GM12872 (cell line): ENCODE data around the gene LTC4S.
A peak's percentile ranks its signal among the peaks of the same experiment; 100 is the strongest.

ENCODE experiments used
- TF ChIP-seq, protein P1 (sequence below): IDR thresholded peaks from 3 replicates; pipeline ENCODE4 v1.5.1; 2011; ENCODE audit warnings: low read depth, mild to moderate bottlenecking, low read length, moderate library complexity; ENCODE audit not compliant: insufficient read depth

Gene LTC4S

DNA sequence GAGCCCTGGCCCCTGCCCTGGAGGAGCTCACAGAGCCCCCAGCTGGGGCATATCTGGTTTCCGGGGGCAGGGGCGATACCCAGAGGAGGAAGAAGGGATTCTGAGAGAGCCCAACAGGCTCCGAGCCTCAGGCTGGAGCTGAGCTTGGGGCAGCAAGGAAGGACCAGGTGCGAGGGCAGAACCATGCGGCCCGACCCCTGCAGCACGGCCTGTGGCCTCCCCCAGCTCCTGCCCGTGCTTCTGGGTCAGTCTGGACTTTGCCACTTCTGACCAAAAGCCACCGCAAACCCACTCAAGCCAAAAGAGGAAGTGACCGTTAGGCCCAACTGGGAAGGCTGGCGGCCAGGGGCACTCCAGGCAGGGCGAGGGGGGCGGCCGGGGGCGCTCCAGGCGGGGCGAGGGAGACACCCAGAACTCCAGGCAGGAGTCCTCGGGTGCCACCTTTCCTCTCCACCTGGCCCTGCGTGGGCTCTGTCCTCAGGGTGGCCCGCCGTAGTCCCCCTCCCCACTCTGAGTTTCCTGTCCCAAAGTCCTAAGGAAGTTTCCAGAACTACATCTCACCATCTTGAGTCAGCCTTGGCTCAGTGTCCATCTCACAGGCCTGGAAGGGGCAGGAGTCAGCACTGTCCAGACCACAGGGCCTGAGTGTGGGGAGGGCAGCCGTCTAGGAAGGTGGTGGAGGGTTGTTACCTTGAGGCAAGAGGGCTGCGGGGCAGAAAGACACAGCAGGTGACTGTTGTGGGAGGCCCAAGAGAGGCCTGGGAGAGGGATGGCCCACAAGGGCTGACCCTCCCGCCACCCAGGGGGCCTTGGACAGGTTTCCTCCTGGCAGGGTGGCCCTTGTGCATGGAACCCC, 946 bp upstream of the LTC4S start:
- TF ChIP-seq, protein P1, sequence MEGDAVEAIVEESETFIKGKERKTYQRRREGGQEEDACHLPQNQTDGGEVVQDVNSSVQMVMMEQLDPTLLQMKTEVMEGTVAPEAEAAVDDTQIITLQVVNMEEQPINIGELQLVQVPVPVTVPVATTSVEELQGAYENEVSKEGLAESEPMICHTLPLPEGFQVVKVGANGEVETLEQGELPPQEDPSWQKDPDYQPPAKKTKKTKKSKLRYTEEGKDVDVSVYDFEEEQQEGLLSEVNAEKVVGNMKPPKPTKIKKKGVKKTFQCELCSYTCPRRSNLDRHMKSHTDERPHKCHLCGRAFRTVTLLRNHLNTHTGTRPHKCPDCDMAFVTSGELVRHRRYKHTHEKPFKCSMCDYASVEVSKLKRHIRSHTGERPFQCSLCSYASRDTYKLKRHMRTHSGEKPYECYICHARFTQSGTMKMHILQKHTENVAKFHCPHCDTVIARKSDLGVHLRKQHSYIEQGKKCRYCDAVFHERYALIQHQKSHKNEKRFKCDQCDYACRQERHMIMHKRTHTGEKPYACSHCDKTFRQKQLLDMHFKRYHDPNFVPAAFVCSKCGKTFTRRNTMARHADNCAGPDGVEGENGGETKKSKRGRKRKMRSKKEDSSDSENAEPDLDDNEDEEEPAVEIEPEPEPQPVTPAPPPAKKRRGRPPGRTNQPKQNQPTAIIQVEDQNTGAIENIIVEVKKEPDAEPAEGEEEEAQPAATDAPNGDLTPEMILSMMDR = no peak

DNA sequence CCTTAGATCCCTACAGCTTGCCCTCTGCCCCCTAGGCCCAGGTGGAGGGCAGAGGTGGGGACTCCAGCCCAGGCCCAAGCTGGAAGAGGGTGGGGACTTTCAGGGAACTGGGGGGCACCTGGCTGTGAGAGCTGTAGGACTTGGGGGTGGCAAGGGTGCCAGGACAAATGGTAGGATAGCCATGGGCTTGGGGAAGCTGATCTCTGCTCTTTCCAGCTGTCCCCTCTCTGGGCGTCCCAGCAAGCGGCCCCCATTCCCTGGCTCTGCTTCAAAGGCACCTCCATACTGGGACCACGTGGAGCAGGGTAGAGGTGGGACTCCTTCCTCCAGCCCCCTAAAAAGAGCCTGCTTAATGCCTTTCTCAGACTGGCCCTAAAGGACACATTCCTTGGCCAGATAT, 385 bp downstream of the LTC4S start:
- TF ChIP-seq, protein P1 = no peak

DNA sequence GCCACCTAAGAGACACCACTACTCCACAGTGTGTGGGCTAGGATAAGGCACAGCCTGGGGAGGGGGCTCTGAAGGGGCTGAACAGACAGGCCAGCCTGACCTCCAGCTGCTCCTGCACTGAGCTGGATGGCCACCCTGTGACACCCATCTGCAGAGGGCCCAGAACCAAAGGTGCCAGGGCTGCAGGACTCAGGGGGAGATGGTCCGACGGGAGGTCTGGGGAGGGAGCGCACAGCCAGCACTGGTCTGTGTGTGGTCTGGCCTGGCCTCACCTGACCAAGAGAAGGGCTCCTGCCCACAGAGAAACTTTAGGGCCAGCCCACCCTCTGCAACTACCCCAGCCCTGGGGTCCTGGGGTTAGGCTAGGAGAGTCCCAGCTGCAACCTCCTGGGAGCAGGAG, 789 bp downstream of the LTC4S start:
- TF ChIP-seq, protein P1 = no peak

DNA sequence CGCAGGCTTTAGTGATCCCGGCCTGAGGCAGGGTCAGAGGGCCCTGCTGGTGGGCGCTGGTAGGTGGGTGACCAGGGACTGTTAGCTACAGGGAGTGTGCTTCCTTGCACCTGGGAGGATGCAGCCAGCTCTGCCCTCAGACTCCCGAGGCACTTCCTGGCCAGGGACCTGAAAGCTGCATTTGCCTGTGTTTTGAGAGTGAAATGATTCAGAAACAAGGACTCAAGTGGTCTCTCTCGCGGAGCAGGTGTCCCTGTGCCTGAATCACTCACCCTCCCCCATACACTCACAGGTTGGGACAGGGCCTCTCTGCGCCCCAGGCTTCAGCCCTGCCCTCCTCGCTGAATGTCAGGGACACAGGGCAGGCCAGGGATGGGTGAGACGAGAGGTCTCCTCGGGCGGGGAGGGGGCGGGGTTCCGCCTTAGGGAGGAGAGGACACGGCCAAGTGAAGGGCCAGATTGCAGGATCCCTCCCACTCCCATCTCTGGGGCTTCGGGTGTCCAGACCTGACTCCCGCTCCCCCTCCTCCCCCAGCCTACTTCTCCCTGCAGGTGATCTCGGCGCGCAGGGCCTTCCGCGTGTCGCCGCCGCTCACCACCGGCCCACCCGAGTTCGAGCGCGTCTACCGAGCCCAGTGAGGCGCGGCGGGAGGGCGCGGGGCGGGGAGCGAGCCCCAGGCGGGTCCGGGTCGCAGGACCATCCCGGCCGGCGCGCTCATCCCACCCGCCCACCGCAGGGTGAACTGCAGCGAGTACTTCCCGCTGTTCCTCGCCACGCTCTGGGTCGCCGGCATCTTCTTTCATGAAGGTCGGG, 1.5 kb downstream of the LTC4S start:
- TF ChIP-seq, protein P1 = no peak

DNA sequence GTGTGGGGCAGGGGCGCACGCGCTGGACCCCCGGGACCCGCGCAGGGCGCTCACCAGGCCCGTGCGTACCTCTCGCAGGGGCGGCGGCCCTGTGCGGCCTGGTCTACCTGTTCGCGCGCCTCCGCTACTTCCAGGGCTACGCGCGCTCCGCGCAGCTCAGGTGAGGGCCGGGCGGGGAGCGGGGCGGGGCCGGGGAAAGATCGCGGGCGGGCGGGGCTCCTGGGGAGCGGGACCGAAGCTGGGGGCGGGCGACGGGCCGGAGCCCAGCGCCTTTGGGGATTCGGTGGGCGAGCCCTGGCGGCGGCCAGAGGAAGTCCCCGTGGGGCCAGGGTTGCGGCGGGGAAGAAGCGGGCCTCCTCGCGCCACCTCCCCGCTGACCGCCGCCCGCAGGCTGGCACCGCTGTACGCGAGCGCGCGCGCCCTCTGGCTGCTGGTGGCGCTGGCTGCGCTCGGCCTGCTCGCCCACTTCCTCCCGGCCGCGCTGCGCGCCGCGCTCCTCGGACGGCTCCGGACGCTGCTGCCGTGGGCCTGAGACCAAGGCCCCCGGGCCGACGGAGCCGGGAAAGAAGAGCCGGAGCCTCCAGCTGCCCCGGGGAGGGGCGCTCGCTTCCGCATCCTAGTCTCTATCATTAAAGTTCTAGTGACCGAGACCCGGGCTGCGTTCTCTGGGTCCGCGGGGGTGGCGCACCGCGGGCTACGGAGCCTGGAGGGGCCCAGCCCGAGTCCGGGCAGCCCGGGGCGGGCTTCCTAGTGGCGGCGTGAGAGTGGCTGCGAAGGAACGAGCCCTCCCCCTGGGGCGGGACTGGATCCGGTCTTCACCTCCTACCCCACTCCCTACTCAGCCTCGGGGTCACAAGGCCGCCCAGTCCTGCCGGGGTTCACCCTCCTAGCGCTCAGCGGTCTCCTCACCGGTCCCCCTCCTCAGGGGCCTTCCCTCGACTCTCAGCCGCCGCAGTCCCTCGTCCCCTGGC, 2.4 kb downstream of the LTC4S start:
- TF ChIP-seq, protein P1 = peak; percentile 59; the same call in 1 of the 3 replicates

DNA sequence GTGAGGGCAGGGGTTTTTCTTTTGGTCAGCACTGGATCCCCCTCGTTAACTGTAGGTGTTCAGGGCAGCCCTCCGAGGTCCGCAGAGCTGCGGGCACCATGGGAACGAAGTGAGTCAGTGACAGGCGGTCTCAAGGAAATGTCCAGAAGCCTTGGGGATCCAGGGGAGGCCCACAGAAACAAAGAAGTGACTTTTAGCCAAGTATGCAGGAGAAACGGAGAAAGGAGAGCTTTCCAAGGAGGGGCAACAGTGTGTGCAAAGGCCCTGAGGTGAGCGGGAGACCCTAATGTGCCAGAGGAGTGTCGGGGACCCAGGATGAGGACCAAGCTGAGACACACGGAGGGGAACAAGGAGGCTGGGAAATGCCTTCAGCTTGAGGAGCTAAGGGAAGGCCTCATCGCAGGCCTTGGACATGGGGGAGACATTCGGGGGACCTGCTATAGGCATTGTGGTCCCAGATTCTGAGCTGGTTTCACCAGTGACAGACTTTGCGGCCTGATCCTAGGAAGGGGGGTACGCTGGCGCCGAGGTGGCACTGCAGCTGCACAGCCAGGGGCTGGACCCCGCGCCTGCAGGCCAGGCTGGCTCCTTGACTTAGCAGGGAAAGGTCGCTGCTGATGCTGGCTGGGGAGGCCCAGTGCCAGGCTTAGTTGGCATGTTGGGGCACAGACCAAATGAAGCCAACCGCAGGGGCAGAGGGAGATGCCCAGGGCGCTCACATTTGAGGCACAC, 3.3 kb downstream of the LTC4S start:
- TF ChIP-seq, protein P1 = no peak
